GM12874 (cell line): ENCODE measurements around the gene GMPPA.
A peak's percentile ranks its signal among the peaks of the same experiment; 100 is the strongest.

ENCODE experiments used
- TF ChIP-seq, protein P1 (sequence below): IDR thresholded peaks from 2 replicates; pipeline ENCODE4 v1.5.1; 2011; ENCODE audit warnings: low read depth, mild to moderate bottlenecking, control low read depth, low read length, moderate library complexity; ENCODE audit not compliant: insufficient read depth

Gene GMPPA

DNA sequence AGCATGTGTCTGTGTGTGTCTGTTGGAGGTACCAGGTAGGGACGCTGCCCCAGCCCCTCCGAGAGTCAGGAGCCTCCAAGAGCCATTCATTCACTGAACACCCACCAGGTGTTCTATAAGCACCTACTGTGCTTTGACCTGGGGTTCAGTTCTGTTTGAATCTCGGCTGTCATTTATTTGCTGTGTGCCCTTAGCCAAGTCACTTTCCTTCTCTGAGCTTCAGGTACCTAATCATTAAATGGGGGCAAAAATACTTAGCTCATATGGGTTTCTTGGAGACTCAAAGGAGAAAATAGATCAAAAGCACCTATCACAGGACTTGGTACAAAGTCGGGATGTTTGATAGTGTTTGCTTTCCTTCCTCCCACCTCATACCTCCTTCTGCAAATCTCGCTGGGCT lies 28.8 kb downstream of the GMPPA start:
- TF ChIP-seq, protein P1, sequence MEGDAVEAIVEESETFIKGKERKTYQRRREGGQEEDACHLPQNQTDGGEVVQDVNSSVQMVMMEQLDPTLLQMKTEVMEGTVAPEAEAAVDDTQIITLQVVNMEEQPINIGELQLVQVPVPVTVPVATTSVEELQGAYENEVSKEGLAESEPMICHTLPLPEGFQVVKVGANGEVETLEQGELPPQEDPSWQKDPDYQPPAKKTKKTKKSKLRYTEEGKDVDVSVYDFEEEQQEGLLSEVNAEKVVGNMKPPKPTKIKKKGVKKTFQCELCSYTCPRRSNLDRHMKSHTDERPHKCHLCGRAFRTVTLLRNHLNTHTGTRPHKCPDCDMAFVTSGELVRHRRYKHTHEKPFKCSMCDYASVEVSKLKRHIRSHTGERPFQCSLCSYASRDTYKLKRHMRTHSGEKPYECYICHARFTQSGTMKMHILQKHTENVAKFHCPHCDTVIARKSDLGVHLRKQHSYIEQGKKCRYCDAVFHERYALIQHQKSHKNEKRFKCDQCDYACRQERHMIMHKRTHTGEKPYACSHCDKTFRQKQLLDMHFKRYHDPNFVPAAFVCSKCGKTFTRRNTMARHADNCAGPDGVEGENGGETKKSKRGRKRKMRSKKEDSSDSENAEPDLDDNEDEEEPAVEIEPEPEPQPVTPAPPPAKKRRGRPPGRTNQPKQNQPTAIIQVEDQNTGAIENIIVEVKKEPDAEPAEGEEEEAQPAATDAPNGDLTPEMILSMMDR: no peak

DNA sequence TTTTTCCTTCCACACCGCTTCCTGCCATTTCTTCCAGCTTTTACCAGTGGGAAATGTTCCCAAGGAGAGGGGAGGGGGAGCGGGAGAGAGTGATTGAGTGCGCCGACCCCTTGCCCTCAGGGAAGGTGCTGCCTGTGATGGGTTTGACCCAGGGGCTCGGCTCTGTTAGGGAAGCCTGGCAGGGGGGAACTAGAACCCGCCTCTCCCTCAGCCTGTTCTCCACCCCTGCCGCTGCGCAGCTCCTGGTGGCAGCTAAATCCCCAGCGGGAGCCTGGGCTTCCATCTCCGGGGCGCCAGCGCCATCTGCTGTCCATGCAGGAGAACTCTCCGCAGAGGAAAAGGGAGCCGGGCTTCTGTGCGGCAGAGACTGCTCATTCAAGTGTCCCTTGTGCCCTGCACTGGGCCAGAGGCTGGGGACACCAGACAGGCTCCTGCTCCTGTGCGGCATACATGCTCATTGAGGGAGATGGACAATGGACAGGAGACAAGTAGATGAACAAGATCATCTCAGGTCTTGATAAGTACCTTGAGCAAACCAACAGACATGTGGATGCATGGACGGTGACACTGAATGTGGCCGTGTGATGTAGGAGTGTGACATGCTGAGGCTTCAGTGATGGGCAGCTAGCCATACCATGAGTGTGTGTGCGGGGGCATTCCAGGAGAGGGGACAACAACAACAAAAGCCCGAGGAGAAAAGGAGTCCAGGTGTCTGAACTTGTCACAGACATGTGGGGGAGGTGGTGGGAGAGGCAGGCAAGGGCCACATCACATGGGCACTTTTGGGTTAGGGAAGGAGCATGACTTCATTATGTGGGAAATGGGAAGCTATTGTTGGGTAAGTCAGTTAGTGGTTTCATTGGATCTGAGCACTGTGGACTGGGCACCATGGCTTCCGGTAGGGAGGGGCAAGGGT lies 31.6 kb downstream of the GMPPA start:
- TF ChIP-seq, protein P1: peak; percentile 92

DNA sequence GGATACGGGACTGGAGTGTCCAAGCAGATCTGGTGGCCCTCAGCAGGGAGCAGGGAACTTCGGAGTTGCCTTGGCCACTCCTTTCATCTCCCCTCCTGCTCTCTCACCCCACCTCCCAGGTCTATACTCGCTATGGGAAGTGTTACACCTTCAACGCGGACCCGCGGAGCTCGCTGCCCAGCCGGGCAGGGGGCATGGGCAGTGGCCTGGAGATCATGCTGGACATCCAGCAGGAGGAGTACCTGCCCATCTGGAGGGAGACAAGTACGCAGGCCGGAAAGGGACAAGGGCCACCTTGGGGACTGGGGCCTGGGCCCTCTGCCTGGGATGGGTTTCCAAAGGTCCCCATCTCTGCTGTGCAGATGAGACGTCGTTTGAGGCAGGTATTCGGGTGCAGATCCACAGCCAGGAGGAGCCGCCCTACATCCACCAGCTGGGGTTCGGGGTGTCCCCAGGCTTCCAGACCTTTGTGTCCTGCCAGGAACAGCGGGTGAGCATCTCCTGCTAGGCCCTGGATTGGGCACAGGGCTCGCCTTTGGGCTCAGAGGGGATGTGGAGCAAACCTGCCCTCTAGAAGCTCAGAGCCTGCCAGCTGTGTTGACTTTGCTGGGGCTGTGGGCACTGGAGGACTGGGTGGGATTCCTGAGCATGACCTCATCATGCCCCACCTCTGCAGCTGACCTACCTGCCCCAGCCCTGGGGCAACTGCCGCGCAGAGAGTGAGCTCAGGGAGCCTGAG lies 33.1 kb downstream of the GMPPA start:
- TF ChIP-seq, protein P1: no peak

DNA sequence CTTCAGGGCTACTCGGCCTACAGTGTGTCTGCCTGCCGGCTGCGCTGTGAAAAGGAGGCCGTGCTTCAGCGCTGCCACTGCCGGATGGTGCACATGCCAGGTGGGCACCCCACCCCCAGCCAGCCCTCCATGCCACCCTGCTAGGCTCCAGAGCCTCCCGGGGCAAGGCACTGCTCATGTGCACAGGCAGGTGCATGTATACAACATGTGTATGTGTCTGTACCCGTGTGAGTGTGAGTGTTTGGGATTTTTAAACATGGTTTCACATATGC lies 33.6 kb downstream of the GMPPA start:
- TF ChIP-seq, protein P1: no peak

- TF ChIP-seq, protein P1: no peak
These were observed 35.4 kb downstream of the GMPPA start for GRCh38 chr2:219533930-219534661.

GRCh38 chr2:219536425-219536824 lies 37.7 kb downstream of the GMPPA start:
- TF ChIP-seq, protein P1: no peak

GRCh38 chr2:219536967-219537366 lies 38.3 kb downstream of the GMPPA start:
- TF ChIP-seq, protein P1: no peak
